GM12878 (cell line): Measurements from ENCODE around the gene CBFA2T3.

ENCODE experiments used
- EZH2 ChIP-seq: IDR thresholded peaks from 2 replicates; pipeline ENCODE4 v1.6.1; 2012; ENCODE audit warnings: low read depth, mild to moderate bottlenecking, control low read depth, inconsistent platforms, low read length, borderline replicate concordance; ENCODE audit not compliant: control insufficient read depth
- GATAD2B ChIP-seq: fragments of 450-650 bp; conservative IDR thresholded peaks from 2 replicates; pipeline ENCODE4 v1.6.1; 2017; ENCODE audit warnings: low read depth, mild to moderate bottlenecking, moderate library complexity
- PAX5 ChIP-seq: IDR thresholded peaks from 2 replicates; pipeline ENCODE4 v1.6.1; 2011; ENCODE audit warnings: low read depth, low read length, borderline replicate concordance
- POLR2AphosphoS5 ChIP-seq: IDR thresholded peaks from 2 replicates; pipeline ENCODE4 v1.6.1; 2011; ENCODE audit warnings: mild to moderate bottlenecking, low read length, inconsistent platforms
- RFX5 ChIP-seq: IDR thresholded peaks from 2 replicates; pipeline ENCODE4 v1.6.1; 2011; ENCODE audit warnings: low read depth, low read length, improper control_type of control experiment
- TF ChIP-seq, protein P1 (sequence below), 3 experiments: IDR thresholded peaks in 2 of 3; conservative IDR thresholded peaks in 1 of 3; 2 replicates each; pipeline ENCODE4 v1.5.1; 2011; ENCODE audit warnings: low read depth in 3 of 3, low read length in 3 of 3, mild to moderate bottlenecking in 3 of 3, control low read depth in 2 of 3, moderate library complexity in 2 of 3, inconsistent platforms in 1 of 3, mixed read lengths in 1 of 3; ENCODE audit not compliant: control insufficient read depth in 2 of 3, insufficient read depth in 1 of 3; ENCODE audit errors: extremely low read depth in 1 of 3

DNA sequence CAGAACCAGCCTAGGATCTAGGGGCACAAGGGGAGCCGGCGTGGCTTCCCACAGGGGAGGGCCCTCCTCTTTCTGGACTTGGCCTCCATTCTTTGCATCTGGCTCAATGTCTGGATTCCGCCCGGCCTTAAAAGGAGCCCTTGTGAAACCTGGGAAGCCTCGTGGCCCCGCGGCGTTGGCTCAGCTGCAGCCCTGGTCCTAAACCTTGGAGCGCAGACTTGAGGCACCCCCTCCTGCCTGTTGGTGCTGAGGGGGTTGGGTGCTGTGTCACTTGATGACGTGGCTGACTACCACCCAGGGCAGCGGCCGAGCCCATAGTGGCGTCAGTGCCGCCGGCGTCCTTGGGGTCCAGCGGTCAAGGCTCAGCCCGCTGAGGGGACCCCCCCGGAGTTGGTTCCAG is 115.6 kb downstream of the CBFA2T3 start:
- TF ChIP-seq PAX5 = no peak
- TF ChIP-seq POLR2AphosphoS5 = no peak
- TF ChIP-seq, protein P1, sequence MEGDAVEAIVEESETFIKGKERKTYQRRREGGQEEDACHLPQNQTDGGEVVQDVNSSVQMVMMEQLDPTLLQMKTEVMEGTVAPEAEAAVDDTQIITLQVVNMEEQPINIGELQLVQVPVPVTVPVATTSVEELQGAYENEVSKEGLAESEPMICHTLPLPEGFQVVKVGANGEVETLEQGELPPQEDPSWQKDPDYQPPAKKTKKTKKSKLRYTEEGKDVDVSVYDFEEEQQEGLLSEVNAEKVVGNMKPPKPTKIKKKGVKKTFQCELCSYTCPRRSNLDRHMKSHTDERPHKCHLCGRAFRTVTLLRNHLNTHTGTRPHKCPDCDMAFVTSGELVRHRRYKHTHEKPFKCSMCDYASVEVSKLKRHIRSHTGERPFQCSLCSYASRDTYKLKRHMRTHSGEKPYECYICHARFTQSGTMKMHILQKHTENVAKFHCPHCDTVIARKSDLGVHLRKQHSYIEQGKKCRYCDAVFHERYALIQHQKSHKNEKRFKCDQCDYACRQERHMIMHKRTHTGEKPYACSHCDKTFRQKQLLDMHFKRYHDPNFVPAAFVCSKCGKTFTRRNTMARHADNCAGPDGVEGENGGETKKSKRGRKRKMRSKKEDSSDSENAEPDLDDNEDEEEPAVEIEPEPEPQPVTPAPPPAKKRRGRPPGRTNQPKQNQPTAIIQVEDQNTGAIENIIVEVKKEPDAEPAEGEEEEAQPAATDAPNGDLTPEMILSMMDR (IDR thresholded peaks at IDR 0.05 in 2 of 3, conservative IDR thresholded peaks at IDR 0.05 in 1 of 3; ENCODE audit: control insufficient read depth in 2 of 3, extremely low read depth in 1 of 3, insufficient read depth in 1 of 3, low read depth in 3 of 3, low read length in 3 of 3) = no peak
- TF ChIP-seq EZH2 = no peak
- no peak for TF ChIP-seq RFX5
- TF ChIP-seq GATAD2B = no peak
